H1 (cell line): ENCODE results near the gene ARHGEF4. TPM values are rescaled to one million over a fixed set of nuclear protein-coding genes. Genes with fewer than 3 reads are reported as not detected.

Experiments used
- CTCF ChIA-PET: fragments of 300-600 bp; sonication (Branson Sonifier 250); formaldehyde crosslinking; loops from one replicate; lab custom pipeline; 2021; ENCODE audit not compliant: partially characterized antibody; lab: Charles Lee
- POLR2A ChIA-PET: fragments of 300-600 bp; sonication (Branson Sonifier 250); formaldehyde crosslinking; loops from one replicate; lab custom pipeline; 2021; ENCODE audit warnings: inconsistent platforms; ENCODE audit not compliant: partially characterized antibody; lab: Charles Lee
- DNase-seq, 2 experiments: peaks; one replicate each; pipeline versions ENCODE4 v3.0.0 to v3.0.0-alpha.2; 2010 to 2022; ENCODE audit warnings: low spot score in 2 of 2, low read depth in 1 of 2, mixed read lengths in 1 of 2
- FAIRE-seq: peaks from 2 replicates; lab custom pipeline; 2011; peaks lifted over from hg19 to GRCh38; lab: Jason Lieb, UNC
- H2AFZ ChIP-seq: 2 replicates; pipeline ENCODE4 v1.8.1; 2012; ENCODE audit warnings: low read length, inconsistent platforms
- H2AK5ac ChIP-seq: 2 replicates; pipeline ENCODE4 v1.6.1; 2013; ENCODE audit warnings: low read depth, low read length
- H2BK120ac ChIP-seq: replicated peaks from 2 replicates; pipeline ENCODE3; 2013; ENCODE audit warnings: low read depth, low read length, inconsistent platforms
- H2BK12ac ChIP-seq: 2 replicates; pipeline ENCODE4 v1.6.1; 2013; ENCODE audit warnings: low read depth, low read length
- H2BK15ac ChIP-seq: 2 replicates; pipeline ENCODE4 v1.6.1; 2013; ENCODE audit warnings: low read length
- H2BK20ac ChIP-seq: 2 replicates; pipeline ENCODE4 v1.6.1; 2013; ENCODE audit warnings: low read length
- H2BK5ac ChIP-seq: 2 replicates; pipeline ENCODE4 v1.6.1; 2013; ENCODE audit warnings: low read depth, low read length
- H3K14ac ChIP-seq: 2 replicates; pipeline ENCODE4 v1.6.1; 2013; ENCODE audit warnings: inconsistent platforms; ENCODE audit not compliant: insufficient read length
- H3K18ac ChIP-seq: 2 replicates; pipeline ENCODE4 v1.6.1; 2013; ENCODE audit warnings: low read length; ENCODE audit errors: extremely low read depth
- H3K23ac ChIP-seq: 2 replicates; pipeline ENCODE4 v1.6.1; 2013; ENCODE audit warnings: inconsistent platforms; ENCODE audit not compliant: insufficient read length
- H3K23me2 ChIP-seq: 2 replicates; pipeline ENCODE4 v1.6.1; 2013; ENCODE audit warnings: low read depth, low read length
- H3K27ac ChIP-seq: 2 replicates; pipeline ENCODE4 v1.6.1; 2011; ENCODE audit warnings: low read depth, low read length, inconsistent platforms
- H3K27me3 ChIP-seq, 4 experiments: replicated peaks in 1 of 4; 1 replicate in 1 of 4; 2 replicates in 3 of 4; pipeline versions ENCODE4 v1.6.1 to v1.8.1; 2011 to 2013; ENCODE audit warnings: low read length in 3 of 4, mild to moderate bottlenecking in 3 of 4, inconsistent platforms in 2 of 4, mixed read lengths in 2 of 4, moderate library complexity in 1 of 4; ENCODE audit not compliant: control insufficient read depth in 3 of 4, insufficient read depth in 3 of 4; ENCODE audit errors: extremely low read depth in 1 of 4
- H3K36me3 ChIP-seq, 4 experiments: 2 replicates each; pipeline versions ENCODE4 v1.6.1 to v1.8.1; 2011 to 2013; ENCODE audit warnings: mild to moderate bottlenecking in 4 of 4, low read length in 3 of 4, moderate library complexity in 2 of 4, control low read depth in 1 of 4, inconsistent platforms in 1 of 4; ENCODE audit not compliant: insufficient read depth in 4 of 4, control insufficient read depth in 2 of 4
- H3K4ac ChIP-seq: replicated peaks from 2 replicates; pipeline ENCODE3; 2013; ENCODE audit warnings: low read length, low read depth, mixed read lengths, inconsistent platforms; ENCODE audit not compliant: insufficient read length
- H3K4me1 ChIP-seq, 4 experiments: replicated peaks in 1 of 4; 1 replicate in 1 of 4; 2 replicates in 3 of 4; pipeline versions ENCODE4 v1.6.1 to v1.8.1; 2011 to 2013; ENCODE audit warnings: low read length in 3 of 4, inconsistent platforms in 2 of 4, mixed read lengths in 1 of 4; ENCODE audit not compliant: insufficient read depth in 4 of 4, control insufficient read depth in 3 of 4
- H3K4me2 ChIP-seq, 2 experiments: 2 replicates each; pipeline versions ENCODE4 v1.6.1 to v1.8.1; 2011 to 2013; ENCODE audit warnings: low read depth in 2 of 2, low read length in 2 of 2, control low read depth in 1 of 2, inconsistent platforms in 1 of 2, mild to moderate bottlenecking in 1 of 2; ENCODE audit not compliant: insufficient read depth in 1 of 2
- H3K4me3 ChIP-seq, 4 experiments: fragments of 200-600, 300-600 bp in 1 of 4; sonication (generic), shearing (Covaris generic), sonication (Bioruptor Twin) in 1 of 4; 2 replicates each; pipeline versions ENCODE4 v1.5.1 to v1.8.1; 2011 to 2016; ENCODE audit warnings: low read length in 4 of 4, low read depth in 3 of 4, control low read depth in 2 of 4, inconsistent platforms in 2 of 4, mild to moderate bottlenecking in 2 of 4, mixed read lengths in 1 of 4, moderate library complexity in 1 of 4; ENCODE audit not compliant: insufficient read depth in 2 of 4; ENCODE audit errors: extremely low read depth in 1 of 4
- H3K56ac ChIP-seq: replicated peaks from 2 replicates; pipeline ENCODE3; 2013; ENCODE audit warnings: low read depth, mild to moderate bottlenecking, mixed read lengths, low read length, inconsistent platforms; ENCODE audit not compliant: insufficient read length
- H3K79me1 ChIP-seq: 2 replicates; pipeline ENCODE4 v1.6.1; 2013; ENCODE audit warnings: low read depth, low read length, control low read depth
- H3K79me2 ChIP-seq, 2 experiments: 2 replicates each; pipeline versions ENCODE4 v1.6.1 to v1.8.1; 2012 to 2013; ENCODE audit warnings: low read length in 2 of 2, mild to moderate bottlenecking in 2 of 2, inconsistent platforms in 1 of 2; ENCODE audit not compliant: insufficient read depth in 2 of 2, control insufficient read depth in 1 of 2
- H3K9ac ChIP-seq, 4 experiments: replicated peaks in 1 of 4; 1 replicate in 1 of 4; 2 replicates in 3 of 4; pipeline versions ENCODE4 v1.6.1 to v1.8.1; 2011 to 2013; ENCODE audit warnings: low read depth in 3 of 4, low read length in 3 of 4, control low read depth in 2 of 4, mild to moderate bottlenecking in 2 of 4, moderate library complexity in 2 of 4, inconsistent platforms in 1 of 4; ENCODE audit errors: extremely low read depth in 1 of 4
- H3K9me3 ChIP-seq, 2 experiments: 2 replicates each; pipeline versions ENCODE4 v1.6.1 to v1.8.1; 2012 to 2013; ENCODE audit warnings: mild to moderate bottlenecking in 2 of 2, moderate library complexity in 2 of 2, control low read depth in 1 of 2, inconsistent platforms in 1 of 2, low read depth in 1 of 2, low read length in 1 of 2, mixed read lengths in 1 of 2; ENCODE audit not compliant: insufficient read depth in 2 of 2
- H4K20me1 ChIP-seq, 2 experiments: replicated peaks in 1 of 2; 2 replicates each; pipeline versions ENCODE3 to v1.8.1; 2011 to 2013; ENCODE audit warnings: inconsistent platforms in 2 of 2, low read length in 2 of 2, mild to moderate bottlenecking in 1 of 2; ENCODE audit not compliant: insufficient read depth in 2 of 2, control insufficient read depth in 1 of 2
- H4K5ac ChIP-seq: 2 replicates; pipeline ENCODE4 v1.6.1; 2013; ENCODE audit warnings: low read length, low read depth, mixed read lengths, inconsistent platforms; ENCODE audit not compliant: insufficient read length
- H4K8ac ChIP-seq: 2 replicates; pipeline ENCODE4 v1.8.0; 2013; ENCODE audit warnings: mild to moderate bottlenecking, moderate library complexity, low read length, inconsistent platforms; ENCODE audit not compliant: insufficient read depth; ENCODE audit errors: extremely low read depth
- H4K91ac ChIP-seq: replicated peaks from 2 replicates; pipeline ENCODE3; 2013; ENCODE audit warnings: low read length, mixed read lengths, inconsistent platforms; ENCODE audit not compliant: insufficient read length
- ASH2L ChIP-seq: fragments of 200-600, 300-600 bp; sonication (generic); IDR thresholded peaks from one replicate; pipeline ENCODE4 v1.7.1; 2017; ENCODE audit warnings: low read length
- BCL11A ChIP-seq, 2 experiments: IDR thresholded peaks; one replicate each; pipeline ENCODE4 v1.6.1; 2011; ENCODE audit warnings: low read depth in 2 of 2, low read length in 2 of 2, mild to moderate bottlenecking in 2 of 2
- BRCA1 ChIP-seq: IDR thresholded peaks from 2 replicates; pipeline ENCODE4 v1.6.1; 2012; ENCODE audit warnings: low read depth, low read length, improper control_type of control experiment
- CBX5 ChIP-seq: fragments of 300-800, 300-1000 bp; sonication (generic); IDR thresholded peaks from 2 replicates; pipeline ENCODE4 v1.7.1; 2016; ENCODE audit warnings: antibody characterized with exemption, low read length, low read depth
- EP300 ChIP-seq, 2 experiments: IDR thresholded peaks; 1 replicate in 1 of 2; 2 replicates in 1 of 2; pipeline ENCODE4 v1.6.1; 2011 to 2012; ENCODE audit warnings: low read depth in 2 of 2, low read length in 2 of 2, mild to moderate bottlenecking in 2 of 2, borderline replicate concordance in 1 of 2, inconsistent platforms in 1 of 2, moderate library complexity in 1 of 2
- MAX ChIP-seq: IDR thresholded peaks from 2 replicates; pipeline ENCODE4 v1.6.1; 2012; ENCODE audit warnings: inconsistent platforms
- PHF8 ChIP-seq: fragments of 200-600 bp; sonication (generic); conservative IDR thresholded peaks from 2 replicates; pipeline ENCODE4 v1.7.1; 2012; ENCODE audit warnings: low read depth, mild to moderate bottlenecking, inconsistent platforms, low read length, moderate library complexity
- POU5F1 ChIP-seq: IDR thresholded peaks from 2 replicates; pipeline ENCODE4 v1.6.1; 2011; ENCODE audit warnings: low read depth, mild to moderate bottlenecking, low read length, moderate library complexity
- RAD21 ChIP-seq, 2 experiments: IDR thresholded peaks in 1 of 2; conservative IDR thresholded peaks in 1 of 2; 2 replicates each; pipeline ENCODE4 v1.6.1; 2011; ENCODE audit warnings: low read depth in 2 of 2, low read length in 2 of 2, improper control_type of control experiment in 1 of 2, inconsistent platforms in 1 of 2, mild to moderate bottlenecking in 1 of 2, moderate library complexity in 1 of 2
- RBBP5 ChIP-seq: IDR thresholded peaks from 2 replicates; pipeline ENCODE4 v1.7.1; 2012; ENCODE audit warnings: low read depth, mild to moderate bottlenecking, inconsistent platforms, low read length, moderate library complexity, borderline replicate concordance
- SP1 ChIP-seq: IDR thresholded peaks from 2 replicates; pipeline ENCODE4 v1.6.1; 2011; ENCODE audit warnings: low read depth, low read length
- TEAD4 ChIP-seq: IDR thresholded peaks from 2 replicates; pipeline ENCODE4 v1.6.1; 2012; ENCODE audit warnings: low read depth, low read length, inconsistent platforms, mixed read lengths
- USF2 ChIP-seq: IDR thresholded peaks from 2 replicates; pipeline ENCODE4 v1.6.1; 2011; ENCODE audit warnings: low read length, improper control_type of control experiment
- WGBS, 2 experiments: shearing (Covaris generic) in 1 of 2; methylation state at CpG; one replicate each; pipeline versions ENCODE4 v1.1.6 to v1.1.7; 2013 to 2015; ENCODE audit warnings: low lambda C conversion rate in 2 of 2, mixed read lengths in 2 of 2, inconsistent platforms in 1 of 2, low coverage in 1 of 2, missing lambda C conversion rate in 1 of 2; ENCODE audit not compliant: insufficient replicate concordance in 2 of 2, insufficient coverage in 1 of 2, insufficient read length in 1 of 2; ENCODE audit errors: extremely low coverage in 1 of 2, missing lambda C conversion rate in 1 of 2; 5-methylcytosine and 5-hydroxymethylcytosine counted together
- polyA plus RNA-seq, 7 experiments: library from polyadenylated mRNA; depleted of rRNA in 3 of 7; stranded (reverse) in 5 of 7; unstranded in 2 of 7; fragments of >200 nt in 5 of 7; fragments of 200-250 nt in 2 of 7; gene quantifications; 1 replicate in 5 of 7; 2 replicates in 1 of 7; 4 replicates in 1 of 7; pipeline versions ENCODE4 v1.2.1 to v1.2.3, GENCODE V29; 2011 to 2013; ENCODE audit warnings: missing spikeins in 2 of 7, mixed read lengths in 2 of 7
- total RNA-seq: library from RNA; stranded (reverse); fragmentation: NEBNext Ultra II Directional; extraction: Animal tissue kit (Norgen Biotek cat#: 25700); gene quantifications from 2 replicates; pipeline ENCODE4 v1.2.1, GENCODE V29; 2021

The ARHGEF4 gene
- total and polyA plus RNA-seq, 2 of the 8 experiments (the other 6 are each of a cell fraction or from before 2014, with no cell fraction given) = 10.6 to 14.6 TPM

GRCh38 chr2:130877258-130877657 is 40.5 kb downstream of the ARHGEF4 start:
- no peaks in the 10 kb centered on the region for H3K9me3 ChIP-seq
- H3K36me3 ChIP-seq = no peaks in the 10 kb centered on the region
- no peak overlapping the region for H3K4me3 ChIP-seq
- 92% methylated on average over 5 of the region's 5 CpGs; no CpG with 5 or more reads in 1 of the 2 experiments for WGBS, 2 experiments
- H4K8ac ChIP-seq = no peak overlapping the region
- H3K23me2 ChIP-seq = no peaks in the 10 kb centered on the region
- H3K27ac ChIP-seq = no peak overlapping the region
- H3K4me2 ChIP-seq = no peak overlapping the region
- no peak overlapping the region for H2BK12ac ChIP-seq
- no peak overlapping the region for H3K14ac ChIP-seq
- ChIA-PET CTCF (interaction anchor here (1.3 to 1.7 kb wide), 2 partner anchors 43 to 56 kb away, joined by 5 to 7 read pairs; no protein-coding TSS in a partner anchor), POLR2A (no interaction called here)
- no peak overlapping the region for H3K4ac ChIP-seq
- H3K27me3 ChIP-seq = no peaks in the 10 kb centered on the region
- H2BK120ac ChIP-seq = no peak overlapping the region
- FAIRE-seq = no peak
- H4K5ac ChIP-seq = no peak overlapping the region
- no peak for DNase-seq
- H2AFZ ChIP-seq = no peak overlapping the region
- H3K56ac ChIP-seq = no peak overlapping the region
- H3K4me1 ChIP-seq = peaks cover 0 to 4% (median 0%) of the 10 kb centered on the region in 4 experiments; a peak in 2 of 7 replicates
- H2BK15ac ChIP-seq = no peak overlapping the region
- H3K79me2 ChIP-seq = no peaks in the 10 kb centered on the region
- no peak overlapping the region for H2BK20ac ChIP-seq
- no peak overlapping the region for H4K91ac ChIP-seq
- H2AK5ac ChIP-seq = no peak overlapping the region
- no peaks in the 10 kb centered on the region for H3K79me1 ChIP-seq
- no peak overlapping the region for H3K23ac ChIP-seq
- no peak overlapping the region for H3K18ac ChIP-seq
- H3K9ac ChIP-seq = no peak overlapping the region
- H2BK5ac ChIP-seq = no peak overlapping the region
- no peaks in the 10 kb centered on the region for H4K20me1 ChIP-seq
- no peak for TF ChIP-seq SP1
- TF ChIP-seq RBBP5 = no peak
- TF ChIP-seq POU5F1 = no peak
- no peak for TF ChIP-seq RAD21 (IDR thresholded peaks at IDR 0.05 in 1 of 2, conservative IDR thresholded peaks at IDR 0.05 in 1 of 2; ENCODE audit: low read depth in 2 of 2, low read length in 2 of 2)
- no peak for TF ChIP-seq PHF8
- TF ChIP-seq USF2 = no peak
- TF ChIP-seq BRCA1 = no peak
- TF ChIP-seq BCL11A (IDR thresholded peaks at IDR 0.05; ENCODE audit: low read depth in 2 of 2, low read length in 2 of 2) = no peak
- no peak for TF ChIP-seq EP300 (IDR thresholded peaks at IDR 0.05; ENCODE audit: borderline replicate concordance in 1 of 2, low read depth in 2 of 2, low read length in 2 of 2)
- no peak for TF ChIP-seq MAX
- TF ChIP-seq TEAD4 = no peak
- TF ChIP-seq ASH2L = no peak
- no peak for TF ChIP-seq CBX5
